IPS DF 4.7 (cell line): ENCODE results near the gene TAP1.
"Not testable (repeated sequence)": the region's sequence is repeated elsewhere in the genome, so short reads cannot be mapped to it uniquely, and the experiment has no call there.

Source experiments
- DNase-seq: peaks from one replicate; pipeline ENCODE4 v3.0.0-alpha.2; 2013; ENCODE audit warnings: low spot score; ENCODE audit errors: extremely low read depth

TAP1 gene

GRCh38 chr6:32853541-32854375 is at the start of gene TAP1, which contains the start of gene PSMB9:
TSS of gene TAP1 (minus strand) at chr6:32853704. CDS start at chr6:32853636, 68 bp downstream.
TSS of gene PSMB9 (plus strand) at chr6:32854192. CDS start at chr6:32854230, 38 bp downstream.
- DNase-seq, result no peak

GRCh38 chr6:32895006-32895345 is 41.5 kb upstream of the TAP1 start:
- DNase-seq, result no peak

GRCh38 chr6:32894085-32895005 is 40.8 kb upstream of the TAP1 start:
- peak; percentile 79 for DNase-seq

- no peak for DNase-seq
These were observed 37.3 kb upstream of the TAP1 start for GRCh38 chr6:32890831-32891230.

GRCh38 chr6:32889533-32889932 is 36.0 kb upstream of the TAP1 start:
- DNase-seq, result no peak

- DNase-seq, result no peak
These were observed 35.1 kb upstream of the TAP1 start for GRCh38 chr6:32888576-32888975.

- DNase-seq, result no peak
These were observed 34.1 kb upstream of the TAP1 start for GRCh38 chr6:32887616-32888015.

GRCh38 chr6:32886681-32887383 is 33.3 kb upstream of the TAP1 start:
- DNase-seq, result no peak

- peak; percentile 33 for DNase-seq
These were observed 32.3 kb upstream of the TAP1 start for GRCh38 chr6:32885698-32886286.

- DNase-seq, result no peak
These were observed 30.3 kb upstream of the TAP1 start for GRCh38 chr6:32883789-32884188.

GRCh38 chr6:32882879-32883250 is 29.4 kb upstream of the TAP1 start:
- no peak for DNase-seq

- DNase-seq, result not testable (repeated sequence)
These were observed 27.5 kb upstream of the TAP1 start for GRCh38 chr6:32880962-32881361.

- DNase-seq, result no peak
These were observed 26.2 kb upstream of the TAP1 start for GRCh38 chr6:32879691-32880090.

GRCh38 chr6:32876603-32877002 is 23.1 kb upstream of the TAP1 start:
- DNase-seq, result no peak

- not testable (repeated sequence) for DNase-seq
These were observed 20.4 kb upstream of the TAP1 start for GRCh38 chr6:32873947-32874346.

- DNase-seq, result no peak
These were observed 14.8 kb upstream of the TAP1 start for GRCh38 chr6:32868257-32868788.

GRCh38 chr6:32867554-32868256 is 14.2 kb upstream of the TAP1 start:
- no peak for DNase-seq

- DNase-seq, result no peak
These were observed 13.5 kb upstream of the TAP1 start for GRCh38 chr6:32867022-32867477.

- DNase-seq, result no peak
These were observed 12.4 kb upstream of the TAP1 start for GRCh38 chr6:32865724-32866443.

- DNase-seq, result no peak
These were observed 9.2 kb upstream of the TAP1 start for GRCh38 chr6:32862725-32863124.
